Pancreas (tissue), 10 donors: ENCODE measurements around the gene MS4A15. TPM values are rescaled to one million over a fixed set of nuclear protein-coding genes. Genes with fewer than 3 reads are reported as not detected.

ENCODE experiments used
- ATAC-seq, 4 donors: fragments of 200-7000 bp; cut with Tn5 transposase; one replicate each; pipeline versions ENCODE4 v1.8.0 to v1.9.1; 2020; ENCODE audit warnings: mild to moderate bottlenecking in 4 of 4, moderate library complexity in 4 of 4
- DNase-seq, 6 donors: peaks; one replicate each; pipeline ENCODE4 v3.0.0-alpha.2; 2020
- FAIRE-seq: peaks from 2 replicates; lab custom pipeline; 2012; peaks lifted over from hg19 to GRCh38; lab: Jason Lieb, UNC
- H3K27ac ChIP-seq, 4 donors: fragments of 200-600 bp; sonication (generic); 1 replicate in 3 of 4; 2 replicates in 1 of 4; pipeline versions ENCODE4 v1.5.0 to v1.8.0; 2020
- H3K27me3 ChIP-seq, 4 donors: fragments of 200-600 bp; one replicate each; pipeline ENCODE4 v1.8.0; 2021
- H3K36me3 ChIP-seq, 3 donors: fragments of 200-600 bp; sonication (generic) in 1 of 3; one replicate each; pipeline versions ENCODE4 v1.5.0 to v1.8.0; 2020 to 2021
- H3K4me1 ChIP-seq, 3 donors: fragments of 200-600 bp; one replicate each; pipeline ENCODE4 v1.8.0; 2021
- H3K4me3 ChIP-seq, 4 donors: fragments of 200-600 bp; sonication (generic) in 2 of 4; one replicate each; pipeline versions ENCODE4 v1.5.0 to v1.8.0; 2020 to 2021
- H3K9me3 ChIP-seq, 4 donors: fragments of 200-600 bp; one replicate each; pipeline ENCODE4 v1.8.0; 2021
- CTCF ChIP-seq, 4 donors: fragments of 200-600 bp; sonication (generic) in 3 of 4; IDR thresholded peaks; one replicate each; pipeline versions ENCODE4 v1.5.0 to v1.8.0; 2021; ENCODE audit warnings: antibody characterized with exemption in 4 of 4
- WGBS, 2 donors: extraction: QIAGEN DNeasy Blood & Tissue Kit; methylation state at CpG; one replicate each; pipeline ENCODE4 v1.1.7; 2013; 5-methylcytosine and 5-hydroxymethylcytosine counted together
- intact Hi-C, 3 donors: fragments of 100-400 bp; cut with DNase I; formaldehyde crosslinking; loops; one replicate each; pipeline versions ENCODE4 v1.11.1 to v1.14.2; 2022
- polyA plus RNA-seq, 2 donors: library from polyadenylated mRNA; stranded (reverse); fragments of 200-250 nt; gene quantifications; one replicate each; pipeline ENCODE4 v1.2.3, GENCODE V29; 2013
- total RNA-seq, 6 donors: library from RNA; stranded (reverse); fragmentation: NEBNext Ultra II Directional in 4 of 6; extraction: Animal tissue kit (Norgen Biotek cat#: 25700) in 4 of 6; gene quantifications; one replicate each; pipeline versions ENCODE4 v1.2.1 to v1.2.4, GENCODE V29; 2021 to 2023
- donor health status: healthy with polysubstance abuse.
- donor health status: DM: no; HTN: no; CAD: no; lungs with moderate emphysema.
- donor health status: DM: no; HTN: no; CAD: no.
- donor health status: control.
- donor health status: control.
- donor health status: Bipolar disorder and iron deficiency.
- donor health status: DM: yes; HTN: yes; CAD: no.
- donor health status: DM: no; HTN: no; CAD: no.
- donor health status: DM: no; HTN: no; CAD: no.
- donor health status: DM: yes; HTN: yes; CAD: no.

MS4A15 gene
- total and polyA plus RNA-seq, 8 donors: 0.09 TPM; not detected in 7

GRCh38 chr11:60748225-60748624 lies 8.4 kb upstream of the MS4A15 start:
- no peak for TF ChIP-seq CTCF (IDR thresholded peaks at IDR 0.05)
- no peak for DNase-seq
- intact Hi-C loops: no loop called here
- H3K4me1 ChIP-seq: no peaks in the 10 kb centered on the region
- no peaks in the 10 kb centered on the region for H3K9me3 ChIP-seq
- H3K4me3 ChIP-seq: no peak overlapping the region
- no peaks in the 10 kb centered on the region for H3K36me3 ChIP-seq
- no peak for ATAC-seq
- 87 to 89% methylated on average over 17 of the region's 17 CpGs for WGBS, 2 donors
- no peaks in the 10 kb centered on the region for H3K27me3 ChIP-seq
- no peak overlapping the region for H3K27ac ChIP-seq
- FAIRE-seq: no peak

GRCh38 chr11:60748821-60749220 lies 7.8 kb upstream of the MS4A15 start:
- H3K9me3 ChIP-seq: no peaks in the 10 kb centered on the region
- H3K4me3 ChIP-seq: no peak overlapping the region
- no peaks in the 10 kb centered on the region for H3K27me3 ChIP-seq
- no peak for ATAC-seq
- H3K4me1 ChIP-seq: no peaks in the 10 kb centered on the region
- H3K27ac ChIP-seq: no peak overlapping the region
- H3K36me3 ChIP-seq: no peaks in the 10 kb centered on the region
- intact Hi-C loops: no loop called here
- no peak for DNase-seq
- FAIRE-seq: no peak
- WGBS, 2 donors: 76 to 88% methylated on average over 8 of the region's 8 CpGs
- TF ChIP-seq CTCF (IDR thresholded peaks at IDR 0.05): no peak

DNA sequence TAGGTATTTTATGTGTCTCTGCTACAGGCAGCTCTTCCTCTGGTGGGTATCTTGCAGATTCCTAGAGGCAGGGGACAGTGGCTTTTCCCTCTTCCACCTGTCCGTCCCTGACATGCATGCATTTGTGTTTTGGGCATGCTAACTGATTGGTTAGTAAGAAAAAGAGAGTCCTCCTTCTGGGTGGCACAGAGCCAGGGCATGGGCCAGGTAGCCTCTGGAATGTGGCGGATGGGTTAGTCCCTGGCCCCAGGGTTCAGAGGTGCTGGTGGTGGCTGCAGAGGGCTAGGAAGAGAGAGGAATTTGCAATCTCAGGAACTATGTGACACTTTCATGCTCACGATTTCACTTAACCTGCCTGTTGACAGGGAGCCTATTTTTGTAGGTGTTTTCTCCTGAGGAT lies 5.8 kb upstream of the MS4A15 start:
- Histone ChIP-seq H3K4me3 (no peak overlapping the region), H3K4me1 (no peaks in the 10 kb centered on the region), H3K36me3 (no peaks in the 10 kb centered on the region), H3K27ac (no peak overlapping the region), H3K9me3 (no peaks in the 10 kb centered on the region), H3K27me3 (no peaks in the 10 kb centered on the region)
- no peak for DNase-seq
- no peak for ATAC-seq
- TF ChIP-seq CTCF (IDR thresholded peaks at IDR 0.05): no peak
- intact Hi-C loops: loop anchor here in 1 of 3 donors (10.0 kb wide), 1 partner anchor 46 kb away; no protein-coding TSS in a partner anchor
- FAIRE-seq: no peak
- WGBS, 2 donors: 70 to 72% methylated on average over 3 of the region's 3 CpGs

GRCh38 chr11:60753309-60753708 lies 3.4 kb upstream of the MS4A15 start:
- WGBS, 2 donors: 66 to 68% methylated on average over 4 of the region's 4 CpGs
- no peak for FAIRE-seq
- Histone ChIP-seq H3K27ac (no peak overlapping the region), H3K27me3 (no peaks in the 10 kb centered on the region), H3K4me1 (peaks cover 0 to 5% (median 3%) of the 10 kb centered on the region in 3 donors), H3K9me3 (no peaks in the 10 kb centered on the region), H3K4me3 (no peak overlapping the region), H3K36me3 (no peaks in the 10 kb centered on the region)
- intact Hi-C loops: loop anchor here in 1 of 3 donors (10.0 kb wide), 1 partner anchor 49 kb away; no protein-coding TSS in a partner anchor
- no peak for DNase-seq
- TF ChIP-seq CTCF (IDR thresholded peaks at IDR 0.05): no peak
- no peak for ATAC-seq

- peaks cover 0 to 5% (median 3%) of the 10 kb centered on the region in 3 donors for H3K4me1 ChIP-seq
These were observed 1.8 kb upstream of the MS4A15 start for GRCh38 chr11:60754887-60755286.

More at GRCh38 chr11:60754887-60755286, 1.8 kb upstream of the MS4A15 start:
- no peak overlapping the region for H3K27ac ChIP-seq
- no peaks in the 10 kb centered on the region for H3K27me3 ChIP-seq
- H3K4me3 ChIP-seq: no peak overlapping the region
- FAIRE-seq (no peak), DNase-seq (no peak), ATAC-seq (no peak)
- no peaks in the 10 kb centered on the region for H3K36me3 ChIP-seq
- intact Hi-C loops: loop anchor here in 1 of 3 donors (10.0 kb wide), 1 partner anchor 50 kb away; no protein-coding TSS in a partner anchor
- TF ChIP-seq CTCF (IDR thresholded peaks at IDR 0.05): no peak
- 91% methylated on average over 6 of the region's 6 CpGs for WGBS, 2 donors
- no peaks in the 10 kb centered on the region for H3K9me3 ChIP-seq
